H9 (cell line): ENCODE measurements around the gene DCDC1. TPM values are rescaled to one million over a fixed set of nuclear protein-coding genes. Genes with fewer than 3 reads are reported as not detected.

Experiments
- DNase-seq: peaks from one replicate; pipeline ENCODE4 v3.0.0-alpha.2; 2017
- H2AFZ ChIP-seq: one replicate; pipeline ENCODE4 v1.6.1; 2013; ENCODE audit warnings: mild to moderate bottlenecking, low read length, control low read depth, moderate library complexity
- H2AK5ac ChIP-seq: 2 replicates; pipeline ENCODE4 v1.6.1; 2013; ENCODE audit warnings: low read length, control low read depth, mixed read lengths; ENCODE audit not compliant: insufficient read length
- H2BK120ac ChIP-seq: one replicate; pipeline ENCODE4 v1.6.1; 2013; ENCODE audit warnings: low read depth, mild to moderate bottlenecking, low read length, control low read depth, inconsistent platforms; ENCODE audit not compliant: poor library complexity, severe bottlenecking
- H2BK12ac ChIP-seq: 2 replicates; pipeline ENCODE4 v1.6.1; 2013; ENCODE audit warnings: low read length, control low read depth, mixed read lengths, low read depth; ENCODE audit not compliant: insufficient read length
- H2BK15ac ChIP-seq: 2 replicates; pipeline ENCODE4 v1.6.1; 2013; ENCODE audit warnings: low read depth, low read length, control low read depth
- H2BK20ac ChIP-seq: one replicate; pipeline ENCODE4 v1.6.1; 2013; ENCODE audit warnings: low read depth, mild to moderate bottlenecking, low read length, control low read depth, inconsistent platforms; ENCODE audit not compliant: poor library complexity, severe bottlenecking
- H2BK5ac ChIP-seq: 2 replicates; pipeline ENCODE4 v1.6.1; 2013; ENCODE audit warnings: low read length, control low read depth, mixed read lengths; ENCODE audit not compliant: insufficient read length
- H3K14ac ChIP-seq: 2 replicates; pipeline ENCODE4 v1.6.1; 2013; ENCODE audit warnings: low read length, control low read depth; ENCODE audit not compliant: insufficient read depth
- H3K18ac ChIP-seq: 2 replicates; pipeline ENCODE4 v1.6.1; 2013; ENCODE audit warnings: low read depth, mild to moderate bottlenecking, mixed read lengths, low read length, control low read depth; ENCODE audit not compliant: insufficient read length
- H3K23ac ChIP-seq: 2 replicates; pipeline ENCODE4 v1.6.1; 2013; ENCODE audit warnings: low read length, control low read depth, mixed read lengths, low read depth; ENCODE audit not compliant: insufficient read length
- H3K23me2 ChIP-seq: 2 replicates; pipeline ENCODE4 v1.6.1; 2013; ENCODE audit warnings: low read depth, mild to moderate bottlenecking, mixed read lengths, low read length, control low read depth; ENCODE audit not compliant: insufficient read length, poor library complexity, severe bottlenecking
- H3K27ac ChIP-seq: 2 replicates; pipeline ENCODE4 v1.5.1; 2013; ENCODE audit warnings: low read length, control low read depth, mixed read lengths, low read depth; ENCODE audit not compliant: insufficient read length
- H3K27me3 ChIP-seq: 2 replicates; pipeline ENCODE4 v1.6.1; 2013; ENCODE audit warnings: low read length, control low read depth, inconsistent platforms; ENCODE audit not compliant: insufficient read depth
- H3K4ac ChIP-seq: 2 replicates; pipeline ENCODE4 v1.6.1; 2013; ENCODE audit warnings: low read depth, mild to moderate bottlenecking, control low read depth, inconsistent platforms, low read length, moderate library complexity
- H3K4me1 ChIP-seq: 2 replicates; pipeline ENCODE4 v1.6.1; 2013; ENCODE audit warnings: low read length, control low read depth, inconsistent platforms; ENCODE audit not compliant: insufficient read depth
- H3K4me2 ChIP-seq: 2 replicates; pipeline ENCODE4 v1.6.1; 2013; ENCODE audit warnings: low read length, control low read depth, mixed read lengths; ENCODE audit not compliant: insufficient read length, insufficient read depth
- H3K56ac ChIP-seq: 2 replicates; pipeline ENCODE4 v1.6.1; 2013; ENCODE audit warnings: low read depth, mild to moderate bottlenecking, mixed read lengths, low read length, control low read depth; ENCODE audit not compliant: insufficient read length
- H3K79me1 ChIP-seq: 2 replicates; pipeline ENCODE4 v1.6.1; 2013; ENCODE audit warnings: low read depth, mild to moderate bottlenecking, moderate library complexity, low read length, control low read depth, inconsistent platforms; ENCODE audit not compliant: insufficient read depth, poor library complexity, severe bottlenecking
- H3K79me2 ChIP-seq: 2 replicates; pipeline ENCODE4 v1.6.1; 2013; ENCODE audit warnings: low read length, control low read depth, inconsistent platforms; ENCODE audit not compliant: insufficient read depth
- H3K9ac ChIP-seq: 2 replicates; pipeline ENCODE4 v1.6.1; 2013; ENCODE audit warnings: low read length, control low read depth, mixed read lengths; ENCODE audit not compliant: insufficient read length; ENCODE audit errors: extremely low read depth
- H3K9me3 ChIP-seq: one replicate; pipeline ENCODE4 v1.6.1; 2013; ENCODE audit warnings: low read depth, low read length, inconsistent platforms; ENCODE audit not compliant: control insufficient read depth
- H3T11ph ChIP-seq: one replicate; pipeline ENCODE4 v1.6.1; 2013; ENCODE audit warnings: mild to moderate bottlenecking, low read length, control low read depth, inconsistent platforms
- H4K20me1 ChIP-seq: one replicate; pipeline ENCODE4 v1.6.1; 2013; ENCODE audit not compliant: control insufficient read depth, insufficient read length, insufficient read depth
- H4K5ac ChIP-seq: 2 replicates; pipeline ENCODE4 v1.6.1; 2013; ENCODE audit warnings: low read depth, mild to moderate bottlenecking, mixed read lengths, low read length, control low read depth; ENCODE audit not compliant: insufficient read length
- H4K8ac ChIP-seq: replicated peaks from 2 replicates; pipeline ENCODE4 v1.6.1; 2013; ENCODE audit warnings: low read length, control low read depth, mixed read lengths, low read depth; ENCODE audit not compliant: insufficient read length
- H4K91ac ChIP-seq: 2 replicates; pipeline ENCODE4 v1.6.1; 2013; ENCODE audit warnings: low read depth, mild to moderate bottlenecking, moderate library complexity, mixed read lengths, low read length, control low read depth; ENCODE audit not compliant: insufficient read length
- H3K27ac Mint-ChIP-seq, 3 experiments: 2 replicates in 2 of 3; 3 replicates in 1 of 3; pipeline ENCODE4 v1.8.0; 2020 to 2021; ENCODE audit warnings: mixed read lengths in 3 of 3, mild to moderate bottlenecking in 1 of 3, moderate library complexity in 1 of 3
- H3K27me3 Mint-ChIP-seq: 2 replicates; pipeline ENCODE4 v1.8.0; 2021; ENCODE audit warnings: low read depth, mild to moderate bottlenecking, moderate library complexity, mixed read lengths
- H3K36me3 Mint-ChIP-seq, 3 experiments: 2 replicates in 2 of 3; 3 replicates in 1 of 3; pipeline ENCODE4 v1.8.0; 2020 to 2021; ENCODE audit warnings: low read depth in 3 of 3, mixed read lengths in 3 of 3; ENCODE audit not compliant: insufficient read depth in 1 of 3
- H3K4me1 Mint-ChIP-seq, 2 experiments: 2 replicates each; pipeline ENCODE4 v1.8.0; 2020; ENCODE audit warnings: mixed read lengths in 2 of 2
- H3K4me3 Mint-ChIP-seq, 2 experiments: 2 replicates in 1 of 2; 3 replicates in 1 of 2; pipeline ENCODE4 v1.8.0; 2020 to 2021; ENCODE audit warnings: mild to moderate bottlenecking in 2 of 2, mixed read lengths in 2 of 2, moderate library complexity in 1 of 2
- H3K9me3 Mint-ChIP-seq, 2 experiments: 2 replicates in 1 of 2; 3 replicates in 1 of 2; pipeline ENCODE4 v1.8.0; 2020; ENCODE audit warnings: mild to moderate bottlenecking in 2 of 2, mixed read lengths in 2 of 2, moderate library complexity in 1 of 2
- WGBS: extraction: QIAGEN DNeasy Blood & Tissue Kit; methylation state at CpG from one replicate; pipeline ENCODE4 v1.1.7; 2013; ENCODE audit warnings: missing lambda C conversion rate, low lambda C conversion rate, mixed read lengths; ENCODE audit not compliant: insufficient read length; ENCODE audit errors: extremely low coverage; 5-methylcytosine and 5-hydroxymethylcytosine counted together
- total RNA-seq: library from RNA; stranded (reverse); gene quantifications from 2 replicates; pipeline ENCODE4 v1.2.1, GENCODE V29; 2021
- TF ChIP-seq, protein P1 (sequence below): fragments of 200-600 bp; sonication (generic); conservative IDR thresholded peaks from 3 replicates; pipeline ENCODE4 v1.8.0; 2021; ENCODE audit warnings: antibody characterized with exemption, mild to moderate bottlenecking

Gene DCDC1
- total RNA-seq, 1 experiment from 2014 or later, result 0.09 TPM

DNA sequence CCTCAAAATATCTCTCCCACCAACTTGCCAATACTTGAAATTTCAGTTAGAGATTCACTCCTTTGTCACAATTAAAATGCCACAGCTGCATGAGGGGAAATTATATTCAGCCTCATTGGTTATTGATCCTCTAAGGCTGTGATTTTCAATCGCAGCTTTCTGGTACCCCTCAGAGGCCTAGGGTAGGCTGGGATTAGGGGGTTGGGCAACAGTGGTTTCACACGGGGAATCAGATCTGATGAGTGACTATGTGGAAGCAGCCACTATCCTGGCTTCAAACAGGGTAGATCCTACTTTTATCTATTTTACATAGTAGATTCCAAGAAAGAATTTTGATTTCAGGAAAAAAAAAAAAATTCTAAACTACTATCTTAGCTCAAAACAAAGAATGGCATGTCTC, 252.5 kb downstream of the DCDC1 start:
- H3K27ac Mint-ChIP-seq, result 0 out of 7 replicates have a peak overlapping the region, but pooled peaks of 1 of the 3 experiments have one; percentile 46
- Histone ChIP-seq H3K9ac (no peak overlapping the region), H4K8ac (no peak overlapping the region), H3K9me3 (no peaks in the 10 kb centered on the region), H2BK15ac (no peak overlapping the region), H3K14ac (no peak overlapping the region), H3K4ac (no peak overlapping the region), H3K4me1 (peaks cover 4% of the 10 kb centered on the region; the same call in 1 of the 2 replicates), H3K56ac (no peak overlapping the region), H3K23ac (no peak overlapping the region), H2AFZ (peak overlapping the region; percentile 56), H3K27ac (no peak overlapping the region), H4K5ac (no peak overlapping the region), H3K18ac (no peak overlapping the region), H2BK20ac (no peak overlapping the region), H4K20me1 (no peaks in the 10 kb centered on the region), H3K79me1 (no peaks in the 10 kb centered on the region), H2BK5ac (no peak overlapping the region), H3T11ph (no peak overlapping the region), H4K91ac (no peak overlapping the region), H3K27me3 (no peaks in the 10 kb centered on the region), H3K23me2 (no peaks in the 10 kb centered on the region), H2AK5ac (no peak overlapping the region), H2BK120ac (no peak overlapping the region), H3K79me2 (no peaks in the 10 kb centered on the region), H2BK12ac (no peak overlapping the region), H3K4me2 (no peak overlapping the region)
- no peak for DNase-seq
- no peak overlapping the region for H3K4me3 Mint-ChIP-seq
- WGBS, result no CpG with 5 or more reads among the region's 2 CpGs
- H3K36me3 Mint-ChIP-seq, result peaks cover 0 to 2% (median 0%) of the 10 kb centered on the region in 3 experiments; a peak in 1 of 7 replicates
- H3K27me3 Mint-ChIP-seq, result no peaks in the 10 kb centered on the region
- H3K4me1 Mint-ChIP-seq, result peaks cover 16 to 23% of the 10 kb centered on the region in 2 experiments
- TF ChIP-seq, protein P1, sequence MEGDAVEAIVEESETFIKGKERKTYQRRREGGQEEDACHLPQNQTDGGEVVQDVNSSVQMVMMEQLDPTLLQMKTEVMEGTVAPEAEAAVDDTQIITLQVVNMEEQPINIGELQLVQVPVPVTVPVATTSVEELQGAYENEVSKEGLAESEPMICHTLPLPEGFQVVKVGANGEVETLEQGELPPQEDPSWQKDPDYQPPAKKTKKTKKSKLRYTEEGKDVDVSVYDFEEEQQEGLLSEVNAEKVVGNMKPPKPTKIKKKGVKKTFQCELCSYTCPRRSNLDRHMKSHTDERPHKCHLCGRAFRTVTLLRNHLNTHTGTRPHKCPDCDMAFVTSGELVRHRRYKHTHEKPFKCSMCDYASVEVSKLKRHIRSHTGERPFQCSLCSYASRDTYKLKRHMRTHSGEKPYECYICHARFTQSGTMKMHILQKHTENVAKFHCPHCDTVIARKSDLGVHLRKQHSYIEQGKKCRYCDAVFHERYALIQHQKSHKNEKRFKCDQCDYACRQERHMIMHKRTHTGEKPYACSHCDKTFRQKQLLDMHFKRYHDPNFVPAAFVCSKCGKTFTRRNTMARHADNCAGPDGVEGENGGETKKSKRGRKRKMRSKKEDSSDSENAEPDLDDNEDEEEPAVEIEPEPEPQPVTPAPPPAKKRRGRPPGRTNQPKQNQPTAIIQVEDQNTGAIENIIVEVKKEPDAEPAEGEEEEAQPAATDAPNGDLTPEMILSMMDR, result no peak
- H3K9me3 Mint-ChIP-seq, result no peaks in the 10 kb centered on the region
